GM12891 (cell line): ENCODE results near the gene PRADC1.
"Not testable (repeated sequence)": the region's sequence is repeated elsewhere in the genome, so short reads cannot be mapped to it uniquely, and the experiment has no call there.

Source experiments
- PAX5 ChIP-seq: IDR thresholded peaks from 2 replicates; pipeline ENCODE4 v1.6.1; 2011; ENCODE audit warnings: low read length, moderate library complexity, mild to moderate bottlenecking; ENCODE audit not compliant: insufficient read depth, severe bottlenecking
- POLR2A ChIP-seq: IDR thresholded peaks from 2 replicates; pipeline ENCODE4 v1.6.1; 2011; ENCODE audit warnings: low read depth, low read length, control low read depth
- POLR2AphosphoS5 ChIP-seq: IDR thresholded peaks from 2 replicates; pipeline ENCODE4 v1.6.1; 2011; ENCODE audit warnings: low read depth, low read length, control low read depth
- POU2F2 ChIP-seq: IDR thresholded peaks from 2 replicates; pipeline ENCODE4 v1.6.1; 2011; ENCODE audit warnings: low read depth, mild to moderate bottlenecking, control low read depth, low read length, moderate library complexity
- TAF1 ChIP-seq: IDR thresholded peaks from 2 replicates; pipeline ENCODE4 v1.6.1; 2011; ENCODE audit warnings: low read depth, low read length, control low read depth

- TF ChIP-seq POLR2AphosphoS5, POLR2A, PAX5, TAF1, POU2F2: not testable (repeated sequence)
Measured at GRCh38 chr2:73262691-73263429, 29.8 kb upstream of the PRADC1 start.
